WTC11 (cell line): ENCODE data around the gene PFKFB3. TPM values are rescaled to one million over a fixed set of nuclear protein-coding genes. Genes with fewer than 3 reads are reported as not detected.

Experiments used
- ATAC-seq: fragments of 200-7000 bp; cut with Tn5 transposase; 2 replicates; pipeline ENCODE4 v1.10.0; 2021; ENCODE audit warnings: mild to moderate bottlenecking, moderate library complexity
- CTCF ChIA-PET: fragments of 300-600 bp; sonication (Branson Sonifier 250); formaldehyde crosslinking; loops from one replicate; lab custom pipeline; 2021; ENCODE audit warnings: antibody characterized with exemption; lab: Charles Lee
- POLR2A ChIA-PET: fragments of 350-600 bp; sonication (Branson Sonifier 250); formaldehyde crosslinking; loops from one replicate; lab custom pipeline; 2021; ENCODE audit warnings: antibody characterized with exemption; lab: Charles Lee
- DNase-seq: peaks from one replicate; pipeline ENCODE4 v3.0.0; 2021; ENCODE audit warnings: low spot score
- H3K27ac Mint-ChIP-seq: 2 replicates; pipeline ENCODE4 v1.8.0; 2021; ENCODE audit warnings: mixed read lengths
- H3K27me3 Mint-ChIP-seq: 2 replicates; pipeline ENCODE4 v1.8.0; 2021; ENCODE audit warnings: low read depth, mild to moderate bottlenecking, moderate library complexity, mixed read lengths
- H3K36me3 Mint-ChIP-seq: 2 replicates; pipeline ENCODE4 v1.8.0; 2021; ENCODE audit warnings: mixed read lengths
- H3K4me1 Mint-ChIP-seq: 2 replicates; pipeline ENCODE4 v1.8.0; 2022; ENCODE audit warnings: mixed read lengths
- H3K4me3 Mint-ChIP-seq: 2 replicates; pipeline ENCODE4 v1.8.0; 2021; ENCODE audit warnings: mild to moderate bottlenecking, moderate library complexity, mixed read lengths
- H3K9me3 Mint-ChIP-seq: 2 replicates; pipeline ENCODE4 v1.8.0; 2021; ENCODE audit warnings: mixed read lengths
- CREB1 ChIP-seq: sonication (generic); formaldehyde crosslinking; IDR thresholded peaks from 2 replicates; pipeline ENCODE4 v1.8.0; 2023; ENCODE audit warnings: mild to moderate bottlenecking, missing genetic modification reagents
- CREM ChIP-seq: sonication (generic); formaldehyde crosslinking; IDR thresholded peaks from 2 replicates; pipeline ENCODE4 v1.8.1; 2022; ENCODE audit warnings: mild to moderate bottlenecking, missing genetic modification reagents, moderate library complexity
- EMX1 ChIP-seq: fragments of 250-450 bp; sonication (Bioruptor Pico); IDR thresholded peaks from 2 replicates; pipeline ENCODE4 v1.8.0; 2021; ENCODE audit warnings: mild to moderate bottlenecking
- IRF2 ChIP-seq: sonication (generic); formaldehyde crosslinking; IDR thresholded peaks from 2 replicates; pipeline ENCODE4 v1.8.0; 2022; ENCODE audit warnings: low read depth, missing genetic modification reagents, borderline replicate concordance
- JUN ChIP-seq: sonication (generic); formaldehyde crosslinking; IDR thresholded peaks from 2 replicates; pipeline ENCODE4 v1.8.0; 2023; ENCODE audit warnings: mild to moderate bottlenecking, missing genetic modification reagents
- MYBL2 ChIP-seq: sonication (generic); formaldehyde crosslinking; IDR thresholded peaks from 2 replicates; pipeline ENCODE4 v1.8.1; 2023; ENCODE audit warnings: mild to moderate bottlenecking, moderate library complexity, missing genetic modification reagents
- OVOL2 ChIP-seq: fragments of 250-450 bp; sonication (Bioruptor Pico); IDR thresholded peaks from 2 replicates; pipeline ENCODE4 v1.9.0; 2021; ENCODE audit warnings: mild to moderate bottlenecking, borderline replicate concordance
- ZNF121 ChIP-seq: sonication (generic); formaldehyde crosslinking; IDR thresholded peaks from 2 replicates; pipeline ENCODE4 v1.8.0; 2023; ENCODE audit warnings: missing genetic modification reagents
- ZNF138 ChIP-seq: sonication (generic); formaldehyde crosslinking; conservative IDR thresholded peaks from 2 replicates; pipeline ENCODE4 v1.8.1; 2022; ENCODE audit warnings: mild to moderate bottlenecking, moderate library complexity, missing genetic modification reagents
- total RNA-seq: library from RNA; stranded (reverse); gene quantifications from 3 replicates; pipeline ENCODE4 v1.2.3, GENCODE V29; 2021
- TF ChIP-seq, protein P1 (sequence below): sonication (generic); formaldehyde crosslinking; IDR thresholded peaks from 2 replicates; pipeline ENCODE4 v1.8.0; 2022; ENCODE audit warnings: mild to moderate bottlenecking, missing genetic modification reagents
- TF ChIP-seq, protein P2 (sequence below): sonication (generic); formaldehyde crosslinking; IDR thresholded peaks from 2 replicates; pipeline ENCODE4 v1.8.0; 2023; ENCODE audit warnings: mild to moderate bottlenecking, missing genetic modification reagents
- TF ChIP-seq, protein P3 (sequence below): sonication (generic); formaldehyde crosslinking; conservative IDR thresholded peaks from 2 replicates; pipeline ENCODE4 v1.8.1; 2023; ENCODE audit warnings: mild to moderate bottlenecking, low read depth, missing genetic modification reagents, moderate library complexity
- TF ChIP-seq, protein P4 (sequence below): fragments of 250-450 bp; sonication (Bioruptor Pico); IDR thresholded peaks from 2 replicates; pipeline ENCODE4 v2.1.2; 2022; ENCODE audit warnings: mild to moderate bottlenecking, moderate library complexity
- TF ChIP-seq, protein P5 (sequence below): sonication (generic); formaldehyde crosslinking; IDR thresholded peaks from 2 replicates; pipeline ENCODE4 v1.8.0; 2023; ENCODE audit warnings: missing genetic modification reagents, mild to moderate bottlenecking, borderline replicate concordance

Gene PFKFB3
- total RNA-seq, 1 experiment from 2014 or later, result 30.6 TPM

DNA sequence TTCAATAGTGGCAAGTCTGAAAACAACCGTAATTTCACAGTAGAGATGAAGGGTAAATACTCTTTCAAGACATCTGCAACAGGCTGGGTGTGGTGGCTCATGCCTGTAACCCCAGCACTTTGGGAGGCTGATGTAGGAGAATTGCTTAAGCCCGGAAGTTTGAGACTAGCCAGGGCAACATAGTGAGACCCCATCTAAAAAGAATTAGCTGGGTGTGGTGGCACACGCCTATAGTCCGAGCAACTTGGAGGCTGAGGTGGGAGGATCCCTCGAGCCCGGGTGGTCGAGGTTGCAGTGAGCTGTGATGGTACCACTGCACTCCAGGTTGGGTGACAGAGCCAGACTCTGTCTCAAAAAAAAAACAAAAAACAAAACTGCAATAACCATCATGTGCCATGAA, 71.8 kb downstream of the PFKFB3 start:
- POLR2A ChIA-PET, result interaction anchor here (0.7 kb wide), 1 partner anchor 199 kb away, joined by 3 read pairs; no protein-coding TSS in a partner anchor
- ATAC-seq, result no peak

DNA sequence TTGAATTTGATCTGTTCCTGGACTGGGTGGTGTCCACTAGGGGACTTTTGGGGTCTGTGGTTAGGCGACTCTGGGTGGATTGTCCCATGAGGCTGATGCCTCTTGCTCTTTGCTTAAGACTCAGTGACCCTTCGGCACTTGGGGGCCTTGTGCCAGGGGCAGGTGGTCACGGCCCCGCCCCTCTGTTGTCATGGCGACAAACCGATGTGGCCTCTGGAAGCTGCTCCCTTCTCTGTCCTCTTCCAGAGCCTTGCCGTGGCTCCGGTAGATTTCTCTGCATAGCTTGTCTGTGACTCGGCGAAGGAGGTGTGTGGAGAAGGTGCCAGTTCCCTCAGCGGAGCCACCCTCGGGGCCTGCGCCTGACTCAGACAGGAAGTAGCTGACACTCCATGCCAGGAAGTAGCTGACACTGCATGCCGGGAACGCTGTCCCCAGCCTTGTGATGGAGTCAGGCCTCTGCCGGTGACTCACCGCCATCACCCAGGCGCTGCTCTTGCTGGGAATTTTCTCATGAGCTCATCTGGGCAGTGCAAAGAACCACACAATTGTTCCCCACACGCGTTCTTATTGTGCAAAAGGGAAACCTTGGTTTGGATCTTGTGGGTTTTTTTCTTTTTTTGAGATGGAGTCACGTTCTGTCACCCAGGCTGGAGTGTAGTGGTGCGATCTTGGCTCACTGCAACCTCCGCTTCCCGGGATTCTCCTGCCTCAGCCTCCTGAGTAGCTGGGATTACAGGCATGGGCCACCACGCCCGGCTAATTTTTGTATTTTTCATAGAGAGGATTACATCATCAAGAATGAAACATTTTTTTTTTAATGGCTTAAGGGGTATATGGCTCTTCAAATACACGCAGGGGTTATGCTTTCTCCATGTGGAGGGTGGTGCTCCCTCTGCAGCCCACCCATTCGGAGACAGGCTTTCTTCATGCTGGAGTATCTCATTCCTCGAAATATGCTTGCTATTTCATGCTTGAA, 72.6 kb downstream of the PFKFB3 start:
- Mint-ChIP-seq H3K27me3 (no peaks in the 10 kb centered on the region), H3K27ac (no peak overlapping the region), H3K9me3 (no peaks in the 10 kb centered on the region), H3K4me1 (peaks cover 26% of the 10 kb centered on the region), H3K36me3 (peaks cover 3% of the 10 kb centered on the region), H3K4me3 (no peak overlapping the region)
- ChIA-PET POLR2A (no interaction called here), CTCF (interaction anchor here (0.9 to 2.5 kb wide), 4 partner anchors 10 to 127 kb away, joined by 3 to 9 read pairs (median 4); partner anchors contain the start of gene PFKFB3)
- TF ChIP-seq MYBL2, result no peak
- TF ChIP-seq, protein P1, sequence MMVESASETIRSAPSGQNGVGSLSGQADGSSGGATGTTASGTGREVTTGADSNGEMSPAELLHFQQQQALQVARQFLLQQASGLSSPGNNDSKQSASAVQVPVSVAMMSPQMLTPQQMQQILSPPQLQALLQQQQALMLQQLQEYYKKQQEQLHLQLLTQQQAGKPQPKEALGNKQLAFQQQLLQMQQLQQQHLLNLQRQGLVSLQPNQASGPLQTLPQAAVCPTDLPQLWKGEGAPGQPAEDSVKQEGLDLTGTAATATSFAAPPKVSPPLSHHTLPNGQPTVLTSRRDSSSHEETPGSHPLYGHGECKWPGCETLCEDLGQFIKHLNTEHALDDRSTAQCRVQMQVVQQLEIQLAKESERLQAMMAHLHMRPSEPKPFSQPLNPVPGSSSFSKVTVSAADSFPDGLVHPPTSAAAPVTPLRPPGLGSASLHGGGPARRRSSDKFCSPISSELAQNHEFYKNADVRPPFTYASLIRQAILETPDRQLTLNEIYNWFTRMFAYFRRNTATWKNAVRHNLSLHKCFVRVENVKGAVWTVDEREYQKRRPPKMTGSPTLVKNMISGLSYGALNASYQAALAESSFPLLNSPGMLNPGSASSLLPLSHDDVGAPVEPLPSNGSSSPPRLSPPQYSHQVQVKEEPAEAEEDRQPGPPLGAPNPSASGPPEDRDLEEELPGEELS (CRISPR knock-in tag), result no peak
- TF ChIP-seq CREB1 (CRISPR knock-in tag), result no peak
- TF ChIP-seq ZNF138 (CRISPR knock-in tag), result no peak
- TF ChIP-seq, protein P2, sequence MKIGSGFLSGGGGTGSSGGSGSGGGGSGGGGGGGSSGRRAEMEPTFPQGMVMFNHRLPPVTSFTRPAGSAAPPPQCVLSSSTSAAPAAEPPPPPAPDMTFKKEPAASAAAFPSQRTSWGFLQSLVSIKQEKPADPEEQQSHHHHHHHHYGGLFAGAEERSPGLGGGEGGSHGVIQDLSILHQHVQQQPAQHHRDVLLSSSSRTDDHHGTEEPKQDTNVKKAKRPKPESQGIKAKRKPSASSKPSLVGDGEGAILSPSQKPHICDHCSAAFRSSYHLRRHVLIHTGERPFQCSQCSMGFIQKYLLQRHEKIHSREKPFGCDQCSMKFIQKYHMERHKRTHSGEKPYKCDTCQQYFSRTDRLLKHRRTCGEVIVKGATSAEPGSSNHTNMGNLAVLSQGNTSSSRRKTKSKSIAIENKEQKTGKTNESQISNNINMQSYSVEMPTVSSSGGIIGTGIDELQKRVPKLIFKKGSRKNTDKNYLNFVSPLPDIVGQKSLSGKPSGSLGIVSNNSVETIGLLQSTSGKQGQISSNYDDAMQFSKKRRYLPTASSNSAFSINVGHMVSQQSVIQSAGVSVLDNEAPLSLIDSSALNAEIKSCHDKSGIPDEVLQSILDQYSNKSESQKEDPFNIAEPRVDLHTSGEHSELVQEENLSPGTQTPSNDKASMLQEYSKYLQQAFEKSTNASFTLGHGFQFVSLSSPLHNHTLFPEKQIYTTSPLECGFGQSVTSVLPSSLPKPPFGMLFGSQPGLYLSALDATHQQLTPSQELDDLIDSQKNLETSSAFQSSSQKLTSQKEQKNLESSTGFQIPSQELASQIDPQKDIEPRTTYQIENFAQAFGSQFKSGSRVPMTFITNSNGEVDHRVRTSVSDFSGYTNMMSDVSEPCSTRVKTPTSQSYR, result no peak
- TF ChIP-seq, protein P3, sequence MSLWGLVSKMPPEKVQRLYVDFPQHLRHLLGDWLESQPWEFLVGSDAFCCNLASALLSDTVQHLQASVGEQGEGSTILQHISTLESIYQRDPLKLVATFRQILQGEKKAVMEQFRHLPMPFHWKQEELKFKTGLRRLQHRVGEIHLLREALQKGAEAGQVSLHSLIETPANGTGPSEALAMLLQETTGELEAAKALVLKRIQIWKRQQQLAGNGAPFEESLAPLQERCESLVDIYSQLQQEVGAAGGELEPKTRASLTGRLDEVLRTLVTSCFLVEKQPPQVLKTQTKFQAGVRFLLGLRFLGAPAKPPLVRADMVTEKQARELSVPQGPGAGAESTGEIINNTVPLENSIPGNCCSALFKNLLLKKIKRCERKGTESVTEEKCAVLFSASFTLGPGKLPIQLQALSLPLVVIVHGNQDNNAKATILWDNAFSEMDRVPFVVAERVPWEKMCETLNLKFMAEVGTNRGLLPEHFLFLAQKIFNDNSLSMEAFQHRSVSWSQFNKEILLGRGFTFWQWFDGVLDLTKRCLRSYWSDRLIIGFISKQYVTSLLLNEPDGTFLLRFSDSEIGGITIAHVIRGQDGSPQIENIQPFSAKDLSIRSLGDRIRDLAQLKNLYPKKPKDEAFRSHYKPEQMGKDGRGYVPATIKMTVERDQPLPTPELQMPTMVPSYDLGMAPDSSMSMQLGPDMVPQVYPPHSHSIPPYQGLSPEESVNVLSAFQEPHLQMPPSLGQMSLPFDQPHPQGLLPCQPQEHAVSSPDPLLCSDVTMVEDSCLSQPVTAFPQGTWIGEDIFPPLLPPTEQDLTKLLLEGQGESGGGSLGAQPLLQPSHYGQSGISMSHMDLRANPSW (CRISPR knock-in tag), result no peak
- no peak for TF ChIP-seq JUN (CRISPR knock-in tag)
- TF ChIP-seq IRF2 (CRISPR knock-in tag), result no peak
- no peak for TF ChIP-seq OVOL2 (CRISPR knock-in tag)
- TF ChIP-seq, protein P4, sequence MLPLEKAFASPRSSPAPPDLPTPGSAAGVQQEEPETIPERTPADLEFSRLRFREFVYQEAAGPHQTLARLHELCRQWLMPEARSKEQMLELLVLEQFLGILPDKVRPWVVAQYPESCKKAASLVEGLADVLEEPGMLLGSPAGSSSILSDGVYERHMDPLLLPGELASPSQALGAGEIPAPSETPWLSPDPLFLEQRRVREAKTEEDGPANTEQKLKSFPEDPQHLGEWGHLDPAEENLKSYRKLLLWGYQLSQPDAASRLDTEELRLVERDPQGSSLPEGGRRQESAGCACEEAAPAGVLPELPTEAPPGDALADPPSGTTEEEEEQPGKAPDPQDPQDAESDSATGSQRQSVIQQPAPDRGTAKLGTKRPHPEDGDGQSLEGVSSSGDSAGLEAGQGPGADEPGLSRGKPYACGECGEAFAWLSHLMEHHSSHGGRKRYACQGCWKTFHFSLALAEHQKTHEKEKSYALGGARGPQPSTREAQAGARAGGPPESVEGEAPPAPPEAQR (CRISPR knock-in tag), result no peak
- no peak for TF ChIP-seq EMX1 (CRISPR knock-in tag)
- TF ChIP-seq, protein P5, sequence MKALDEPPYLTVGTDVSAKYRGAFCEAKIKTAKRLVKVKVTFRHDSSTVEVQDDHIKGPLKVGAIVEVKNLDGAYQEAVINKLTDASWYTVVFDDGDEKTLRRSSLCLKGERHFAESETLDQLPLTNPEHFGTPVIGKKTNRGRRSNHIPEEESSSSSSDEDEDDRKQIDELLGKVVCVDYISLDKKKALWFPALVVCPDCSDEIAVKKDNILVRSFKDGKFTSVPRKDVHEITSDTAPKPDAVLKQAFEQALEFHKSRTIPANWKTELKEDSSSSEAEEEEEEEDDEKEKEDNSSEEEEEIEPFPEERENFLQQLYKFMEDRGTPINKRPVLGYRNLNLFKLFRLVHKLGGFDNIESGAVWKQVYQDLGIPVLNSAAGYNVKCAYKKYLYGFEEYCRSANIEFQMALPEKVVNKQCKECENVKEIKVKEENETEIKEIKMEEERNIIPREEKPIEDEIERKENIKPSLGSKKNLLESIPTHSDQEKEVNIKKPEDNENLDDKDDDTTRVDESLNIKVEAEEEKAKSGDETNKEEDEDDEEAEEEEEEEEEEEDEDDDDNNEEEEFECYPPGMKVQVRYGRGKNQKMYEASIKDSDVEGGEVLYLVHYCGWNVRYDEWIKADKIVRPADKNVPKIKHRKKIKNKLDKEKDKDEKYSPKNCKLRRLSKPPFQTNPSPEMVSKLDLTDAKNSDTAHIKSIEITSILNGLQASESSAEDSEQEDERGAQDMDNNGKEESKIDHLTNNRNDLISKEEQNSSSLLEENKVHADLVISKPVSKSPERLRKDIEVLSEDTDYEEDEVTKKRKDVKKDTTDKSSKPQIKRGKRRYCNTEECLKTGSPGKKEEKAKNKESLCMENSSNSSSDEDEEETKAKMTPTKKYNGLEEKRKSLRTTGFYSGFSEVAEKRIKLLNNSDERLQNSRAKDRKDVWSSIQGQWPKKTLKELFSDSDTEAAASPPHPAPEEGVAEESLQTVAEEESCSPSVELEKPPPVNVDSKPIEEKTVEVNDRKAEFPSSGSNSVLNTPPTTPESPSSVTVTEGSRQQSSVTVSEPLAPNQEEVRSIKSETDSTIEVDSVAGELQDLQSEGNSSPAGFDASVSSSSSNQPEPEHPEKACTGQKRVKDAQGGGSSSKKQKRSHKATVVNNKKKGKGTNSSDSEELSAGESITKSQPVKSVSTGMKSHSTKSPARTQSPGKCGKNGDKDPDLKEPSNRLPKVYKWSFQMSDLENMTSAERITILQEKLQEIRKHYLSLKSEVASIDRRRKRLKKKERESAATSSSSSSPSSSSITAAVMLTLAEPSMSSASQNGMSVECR, result no peak
- DNase-seq (peak; percentile 43), ATAC-seq (peak; percentile 65)

More for the DNA sequence above, 71.8 kb downstream of the PFKFB3 start:
- Mint-ChIP-seq H3K9me3 (no peaks in the 10 kb centered on the region), H3K36me3 (peaks cover 3% of the 10 kb centered on the region), H3K4me1 (peaks cover 17% of the 10 kb centered on the region), H3K4me3 (no peak overlapping the region), H3K27ac (no peak overlapping the region), H3K27me3 (no peaks in the 10 kb centered on the region)
- DNase-seq, result no peak
- TF ChIP-seq ZNF121 (CRISPR knock-in tag), result peak; percentile 6; the same call in 1 of the 2 replicates
- TF ChIP-seq, protein P3 (CRISPR knock-in tag), result no peak
- TF ChIP-seq CREM (CRISPR knock-in tag), result no peak
- CTCF ChIA-PET, result interaction anchor here (1.1 to 2.5 kb wide), 2 partner anchors 72 to 127 kb away, joined by 4 to 9 read pairs; partner anchors contain the start of gene PFKFB3
